Activated naive CD8-positive, alpha-beta T cell treated with anti-CD3 and anti-CD28 coated beads, Interleukin-2, amount 10 ng/mL, durations not matched to agents 7 days and 5 days (primary cell): ENCODE data around the gene KCNMA1. TPM values are rescaled to one million over a fixed set of nuclear protein-coding genes. Genes with fewer than 3 reads are reported as not detected.

Experiments
- ATAC-seq: fragments of 150-1000 bp; cut with Tn5 transposase; one replicate; pipeline ENCODE4 v1.10.0; 2021; ENCODE audit warnings: low read depth, moderate library complexity
- POLR2A ChIA-PET: fragments of 350-600 bp; sonication (Branson Sonifier 250); formaldehyde crosslinking; loops from one replicate; lab custom pipeline; 2021; ENCODE audit warnings: antibody characterized with exemption; lab: Charles Lee
- DNase-seq: peaks from one replicate; pipeline ENCODE4 v3.0.0; 2021
- H3K27ac Mint-ChIP-seq: one replicate; pipeline ENCODE4 v1.8.0; 2022; ENCODE audit warnings: mild to moderate bottlenecking, mixed read lengths
- H3K27me3 Mint-ChIP-seq: one replicate; pipeline ENCODE4 v1.8.0; 2022; ENCODE audit warnings: mild to moderate bottlenecking, moderate library complexity, mixed read lengths
- H3K36me3 Mint-ChIP-seq: one replicate; pipeline ENCODE4 v1.8.0; 2021; ENCODE audit warnings: mild to moderate bottlenecking, mixed read lengths
- H3K4me1 Mint-ChIP-seq: one replicate; pipeline ENCODE4 v1.8.0; 2021; ENCODE audit warnings: mixed read lengths
- H3K4me3 Mint-ChIP-seq: one replicate; pipeline ENCODE4 v1.8.0; 2022; ENCODE audit warnings: mild to moderate bottlenecking, moderate library complexity, mixed read lengths
- H3K9me3 Mint-ChIP-seq: one replicate; pipeline ENCODE4 v1.8.0; 2021; ENCODE audit warnings: mixed read lengths
- total RNA-seq, 2 experiments: library from RNA; stranded (reverse); gene quantifications; one replicate each; pipeline ENCODE4 v1.2.3, GENCODE V29; 2021

Gene KCNMA1
- total RNA-seq, 2 experiments from 2014 or later: 0.39 to 0.54 TPM

- Mint-ChIP-seq H3K9me3 (no peaks in the 10 kb centered on the region), H3K27me3 (no peaks in the 10 kb centered on the region), H3K27ac (no peak overlapping the region), H3K36me3 (no peaks in the 10 kb centered on the region), H3K4me3 (no peak overlapping the region), H3K4me1 (no peaks in the 10 kb centered on the region)
- DNase-seq (no peak), ATAC-seq (no peak)
- POLR2A ChIA-PET: no interaction called here
Observed at GRCh38 chr10:76915316-76915715, 722.3 kb downstream of the KCNMA1 start.

- POLR2A ChIA-PET: no interaction called here
- no peak for ATAC-seq
- Mint-ChIP-seq H3K27ac (no peak overlapping the region), H3K4me3 (no peak overlapping the region), H3K9me3 (peaks cover 3% of the 10 kb centered on the region), H3K4me1 (no peaks in the 10 kb centered on the region), H3K36me3 (no peaks in the 10 kb centered on the region), H3K27me3 (no peaks in the 10 kb centered on the region)
- DNase-seq: no peak
Observed at GRCh38 chr10:76911184-76911583, 726.4 kb downstream of the KCNMA1 start.

- peaks cover 3% of the 10 kb centered on the region for H3K9me3 Mint-ChIP-seq
- DNase-seq: no peak
- H3K36me3 Mint-ChIP-seq: no peaks in the 10 kb centered on the region
- H3K4me3 Mint-ChIP-seq: no peak overlapping the region
- H3K4me1 Mint-ChIP-seq: no peaks in the 10 kb centered on the region
- H3K27ac Mint-ChIP-seq: no peak overlapping the region
- ATAC-seq: no peak
- H3K27me3 Mint-ChIP-seq: no peaks in the 10 kb centered on the region
- POLR2A ChIA-PET: no interaction called here
Observed at GRCh38 chr10:76910184-76910962, 727.2 kb downstream of the KCNMA1 start.

- POLR2A ChIA-PET: no interaction called here
- no peak overlapping the region for H3K4me3 Mint-ChIP-seq
Observed at GRCh38 chr10:76906256-76906655, 731.4 kb downstream of the KCNMA1 start.

GRCh38 chr10:76905251-76905650 is 732.4 kb downstream of the KCNMA1 start:
- no peak for ATAC-seq

More at GRCh38 chr10:76906256-76906655, 731.4 kb downstream of the KCNMA1 start:
- Mint-ChIP-seq H3K27me3 (no peaks in the 10 kb centered on the region), H3K27ac (no peak overlapping the region), H3K4me1 (no peaks in the 10 kb centered on the region), H3K36me3 (no peaks in the 10 kb centered on the region), H3K9me3 (peaks cover 3% of the 10 kb centered on the region)
- no peak for DNase-seq
- ATAC-seq: no peak

GRCh38 chr10:76903387-76903945 is 734.1 kb downstream of the KCNMA1 start:
- DNase-seq (no peak), ATAC-seq (no peak)
- Mint-ChIP-seq H3K4me3 (no peak overlapping the region), H3K36me3 (no peaks in the 10 kb centered on the region), H3K9me3 (no peaks in the 10 kb centered on the region), H3K27ac (no peak overlapping the region), H3K4me1 (no peaks in the 10 kb centered on the region), H3K27me3 (no peaks in the 10 kb centered on the region)
- POLR2A ChIA-PET: no interaction called here

More at GRCh38 chr10:76905251-76905650, 732.4 kb downstream of the KCNMA1 start:
- Mint-ChIP-seq H3K27ac (no peak overlapping the region), H3K4me3 (no peak overlapping the region), H3K36me3 (no peaks in the 10 kb centered on the region), H3K4me1 (no peaks in the 10 kb centered on the region), H3K27me3 (no peaks in the 10 kb centered on the region), H3K9me3 (peaks cover 3% of the 10 kb centered on the region)
- POLR2A ChIA-PET: no interaction called here
- DNase-seq: no peak

- POLR2A ChIA-PET: no interaction called here
- no peaks in the 10 kb centered on the region for H3K4me1 Mint-ChIP-seq
- no peak overlapping the region for H3K27ac Mint-ChIP-seq
- H3K36me3 Mint-ChIP-seq: no peaks in the 10 kb centered on the region
- H3K4me3 Mint-ChIP-seq: no peak overlapping the region
- DNase-seq: no peak
- no peaks in the 10 kb centered on the region for H3K9me3 Mint-ChIP-seq
- ATAC-seq: no peak
- H3K27me3 Mint-ChIP-seq: no peaks in the 10 kb centered on the region
Observed at GRCh38 chr10:76902949-76903348, 734.7 kb downstream of the KCNMA1 start.

- Mint-ChIP-seq H3K9me3 (no peaks in the 10 kb centered on the region), H3K36me3 (no peaks in the 10 kb centered on the region), H3K27ac (no peak overlapping the region), H3K27me3 (no peaks in the 10 kb centered on the region), H3K4me3 (no peak overlapping the region), H3K4me1 (no peaks in the 10 kb centered on the region)
- no peak for DNase-seq
- no peak for ATAC-seq
- POLR2A ChIA-PET: no interaction called here
Observed at GRCh38 chr10:76901701-76902100, 735.9 kb downstream of the KCNMA1 start.

- POLR2A ChIA-PET: no interaction called here
- no peaks in the 10 kb centered on the region for H3K4me1 Mint-ChIP-seq
- H3K9me3 Mint-ChIP-seq: no peaks in the 10 kb centered on the region
- ATAC-seq (no peak), DNase-seq (no peak)
- H3K27ac Mint-ChIP-seq: no peak overlapping the region
- H3K27me3 Mint-ChIP-seq: peaks cover 3% of the 10 kb centered on the region
- H3K4me3 Mint-ChIP-seq: no peak overlapping the region
- no peaks in the 10 kb centered on the region for H3K36me3 Mint-ChIP-seq
Observed at GRCh38 chr10:76899490-76899889, 738.1 kb downstream of the KCNMA1 start.

- Mint-ChIP-seq H3K9me3 (no peaks in the 10 kb centered on the region), H3K4me1 (no peaks in the 10 kb centered on the region), H3K27ac (no peak overlapping the region), H3K4me3 (no peak overlapping the region), H3K36me3 (no peaks in the 10 kb centered on the region), H3K27me3 (peaks cover 5% of the 10 kb centered on the region)
- ATAC-seq (no peak), DNase-seq (no peak)
- POLR2A ChIA-PET: no interaction called here
Observed at GRCh38 chr10:76892766-76893479, 744.7 kb downstream of the KCNMA1 start.

GRCh38 chr10:76887223-76888010 is 750.2 kb downstream of the KCNMA1 start:
- Mint-ChIP-seq H3K36me3 (no peaks in the 10 kb centered on the region), H3K27me3 (peaks cover 3% of the 10 kb centered on the region), H3K27ac (no peak overlapping the region), H3K4me3 (no peak overlapping the region), H3K4me1 (peaks cover 2% of the 10 kb centered on the region), H3K9me3 (no peaks in the 10 kb centered on the region)
- POLR2A ChIA-PET: no interaction called here
- no peak for DNase-seq
- ATAC-seq: no peak

- POLR2A ChIA-PET: no interaction called here
- no peak for ATAC-seq
- Mint-ChIP-seq H3K27ac (no peak overlapping the region), H3K4me3 (no peak overlapping the region), H3K4me1 (peaks cover 5% of the 10 kb centered on the region), H3K27me3 (peaks cover 3% of the 10 kb centered on the region), H3K36me3 (no peaks in the 10 kb centered on the region), H3K9me3 (no peaks in the 10 kb centered on the region)
- DNase-seq: no peak
Observed at GRCh38 chr10:76885816-76886215, 751.8 kb downstream of the KCNMA1 start.

- ATAC-seq: no peak
Observed at GRCh38 chr10:76884673-76885275, 752.8 kb downstream of the KCNMA1 start.

More at GRCh38 chr10:76884673-76885275, 752.8 kb downstream of the KCNMA1 start:
- POLR2A ChIA-PET: no interaction called here
- DNase-seq: no peak
- no peak overlapping the region for H3K27ac Mint-ChIP-seq
- no peaks in the 10 kb centered on the region for H3K36me3 Mint-ChIP-seq
- H3K4me3 Mint-ChIP-seq: no peak overlapping the region
- H3K4me1 Mint-ChIP-seq: peaks cover 5% of the 10 kb centered on the region
- no peaks in the 10 kb centered on the region for H3K9me3 Mint-ChIP-seq
- H3K27me3 Mint-ChIP-seq: peaks cover 3% of the 10 kb centered on the region
